Cerebellar cortex (tissue), 1 donor: ENCODE data around the gene SIX4.

Experiments
- DNase-seq: peaks from one replicate; pipeline ENCODE4 v3.0.0-alpha.2; 2015; ENCODE audit warnings: low spot score

Gene SIX4

DNA sequence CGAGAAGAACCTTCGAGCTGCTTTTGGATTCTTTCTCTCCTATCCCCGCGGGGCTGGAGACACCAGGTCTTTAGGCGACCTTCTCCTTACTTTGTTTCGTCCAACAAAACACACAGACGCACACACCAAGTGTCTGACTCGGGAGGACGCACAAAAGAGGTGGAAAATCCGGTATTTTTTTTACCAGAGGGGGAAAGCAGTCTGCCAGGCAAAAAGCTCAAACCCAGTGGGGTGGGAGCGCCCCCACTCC is 2.1 kb downstream of the SIX4 start:
- DNase-seq: no peak

GRCh38 chr14:60721326-60722106 is 2.6 kb downstream of the SIX4 start:
- peak; percentile 52 for DNase-seq

DNA sequence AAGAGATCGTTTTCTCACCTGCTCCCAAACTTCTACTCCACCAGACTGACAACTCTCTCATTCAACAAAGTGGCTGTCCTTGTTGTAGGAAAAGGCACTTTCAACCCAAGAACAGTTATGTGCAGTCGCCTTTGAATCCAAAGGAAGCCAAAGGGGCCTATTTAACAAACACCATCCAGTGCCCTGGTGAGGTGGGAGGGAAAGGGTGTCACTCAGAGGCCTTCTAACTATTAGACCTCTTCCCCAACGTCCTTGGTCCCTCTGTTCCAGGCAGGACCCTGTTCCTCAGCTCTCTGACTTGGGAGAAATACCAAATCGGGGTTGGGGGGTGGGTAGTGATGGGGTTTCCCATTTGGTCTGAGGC is 3.2 kb downstream of the SIX4 start:
- DNase-seq: peak; percentile 16

DNA sequence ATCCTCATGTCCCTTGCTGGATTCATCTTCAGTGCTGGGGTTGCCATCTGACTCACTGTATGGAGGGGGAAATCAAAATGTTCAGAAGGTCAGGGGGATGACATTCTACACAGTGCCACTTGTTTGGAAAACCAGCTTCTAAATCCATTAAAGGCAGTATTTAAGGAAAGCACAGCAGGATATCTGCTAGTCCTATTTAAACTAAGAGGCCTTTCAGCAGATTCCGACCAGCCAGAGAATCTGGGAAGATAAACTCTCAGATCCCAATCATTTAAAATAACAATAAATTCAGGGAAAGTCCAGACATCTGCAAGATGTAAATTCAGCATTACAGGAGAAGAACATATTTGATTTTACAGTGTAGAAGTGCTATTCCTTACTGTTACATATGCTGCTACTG is 3.8 kb downstream of the SIX4 start:
- no peak for DNase-seq

- no peak for DNase-seq
These were observed 10.6 kb downstream of the SIX4 start for GRCh38 chr14:60713513-60713912.

DNA sequence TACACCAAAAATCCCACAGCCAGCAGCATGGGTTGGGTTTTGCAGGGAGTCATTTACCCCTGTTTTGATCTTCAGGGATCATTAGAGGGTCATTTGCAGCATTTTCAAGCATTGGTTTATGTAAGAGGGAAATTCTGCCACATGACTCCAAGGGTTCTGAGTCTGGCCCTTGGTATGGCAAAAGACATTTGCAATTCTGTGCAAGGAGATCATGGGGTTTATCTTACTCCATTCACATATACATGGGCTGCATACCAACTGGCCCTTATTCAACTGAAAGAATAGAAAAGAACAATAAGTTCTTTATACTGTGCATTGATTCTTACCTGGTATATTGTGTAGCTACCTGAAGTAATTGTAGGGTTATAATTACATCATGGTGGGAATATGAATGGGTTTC is 13.7 kb downstream of the SIX4 start:
- DNase-seq: no peak

- no peak for DNase-seq
These were observed 16.3 kb downstream of the SIX4 start for GRCh38 chr14:60707858-60708257.

DNA sequence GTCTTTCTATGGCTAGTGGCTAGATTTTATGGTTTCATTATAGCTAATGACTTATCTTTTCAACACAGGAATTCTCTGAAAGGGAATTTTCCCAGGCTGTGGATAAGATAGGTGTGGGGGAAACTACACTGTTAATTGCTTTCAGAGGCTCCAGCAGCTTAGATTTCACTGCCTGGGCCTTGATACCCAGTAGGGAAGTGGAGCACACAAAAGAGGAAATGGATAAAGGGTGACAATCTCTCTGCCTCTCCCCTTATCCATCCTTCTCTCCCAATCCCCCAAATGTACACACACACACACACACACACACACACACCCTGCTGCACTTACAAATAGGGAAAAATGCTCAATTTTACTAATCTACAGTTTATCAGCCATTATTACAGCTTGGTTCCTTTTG is 19.1 kb downstream of the SIX4 start:
- DNase-seq: no peak

GRCh38 chr14:60700598-60700997 is 23.6 kb downstream of the SIX4 start:
- no peak for DNase-seq

GRCh38 chr14:60695327-60695726 is 28.8 kb downstream of the SIX4 start:
- DNase-seq: no peak

DNA sequence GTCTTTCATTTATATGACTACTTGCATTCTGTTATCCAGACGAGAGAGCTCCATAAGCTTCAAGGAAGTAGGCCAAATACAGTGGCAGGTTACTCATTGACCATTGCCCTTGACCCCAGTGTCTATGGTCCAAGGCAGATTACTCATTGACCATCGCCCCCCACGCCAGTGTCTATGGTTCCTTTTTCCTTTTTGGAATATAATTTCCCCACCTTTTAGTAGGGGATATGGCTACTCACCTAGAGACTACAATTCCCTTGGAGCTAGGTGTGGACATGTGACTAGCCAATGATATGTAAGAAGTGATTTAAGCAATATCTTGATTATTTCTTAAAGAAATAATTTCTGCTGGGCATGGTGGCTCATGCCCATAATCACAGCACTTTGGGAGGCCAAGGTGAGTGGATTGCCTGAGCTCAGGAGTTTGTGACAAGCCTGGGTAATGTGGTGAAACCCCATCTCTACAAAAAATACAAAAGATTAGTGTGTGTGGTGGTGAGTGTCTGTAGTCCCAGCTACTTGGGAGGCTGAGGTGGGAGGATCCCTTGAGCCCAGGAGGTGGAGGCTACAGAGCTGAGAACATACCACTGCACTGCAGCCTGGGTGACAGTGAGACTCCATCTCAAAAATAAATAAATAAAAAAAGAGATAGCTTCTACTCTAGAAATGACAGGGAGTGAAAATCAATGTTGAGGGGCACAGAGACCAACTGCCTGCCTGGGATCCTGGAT is 32.6 kb downstream of the SIX4 start:
- DNase-seq: no peak

- DNase-seq: no peak
These were observed 37.3 kb downstream of the SIX4 start for GRCh38 chr14:60686865-60687264.

- DNase-seq: no peak
These were observed 39.9 kb downstream of the SIX4 start for GRCh38 chr14:60684203-60684602.

DNA sequence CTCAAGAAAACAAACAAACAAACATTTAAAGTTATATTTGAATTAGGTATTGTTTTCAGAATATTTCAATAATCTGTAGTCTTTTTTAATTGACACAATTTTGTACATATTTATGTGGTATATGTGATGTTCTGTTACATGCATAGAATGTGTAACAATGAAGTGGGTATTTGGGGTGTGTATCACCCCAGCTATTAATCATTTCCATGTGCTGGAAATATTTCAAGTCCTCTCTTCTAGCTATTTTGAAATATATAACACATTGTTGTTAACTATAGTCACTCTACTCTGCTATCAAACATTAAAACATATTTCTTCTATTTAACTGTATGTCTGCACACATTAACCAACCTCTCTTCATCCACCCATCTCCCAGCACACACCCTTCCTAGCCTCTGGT is 42.9 kb downstream of the SIX4 start:
- DNase-seq: no peak

GRCh38 chr14:60680511-60680910 is 43.6 kb downstream of the SIX4 start:
- no peak for DNase-seq

DNA sequence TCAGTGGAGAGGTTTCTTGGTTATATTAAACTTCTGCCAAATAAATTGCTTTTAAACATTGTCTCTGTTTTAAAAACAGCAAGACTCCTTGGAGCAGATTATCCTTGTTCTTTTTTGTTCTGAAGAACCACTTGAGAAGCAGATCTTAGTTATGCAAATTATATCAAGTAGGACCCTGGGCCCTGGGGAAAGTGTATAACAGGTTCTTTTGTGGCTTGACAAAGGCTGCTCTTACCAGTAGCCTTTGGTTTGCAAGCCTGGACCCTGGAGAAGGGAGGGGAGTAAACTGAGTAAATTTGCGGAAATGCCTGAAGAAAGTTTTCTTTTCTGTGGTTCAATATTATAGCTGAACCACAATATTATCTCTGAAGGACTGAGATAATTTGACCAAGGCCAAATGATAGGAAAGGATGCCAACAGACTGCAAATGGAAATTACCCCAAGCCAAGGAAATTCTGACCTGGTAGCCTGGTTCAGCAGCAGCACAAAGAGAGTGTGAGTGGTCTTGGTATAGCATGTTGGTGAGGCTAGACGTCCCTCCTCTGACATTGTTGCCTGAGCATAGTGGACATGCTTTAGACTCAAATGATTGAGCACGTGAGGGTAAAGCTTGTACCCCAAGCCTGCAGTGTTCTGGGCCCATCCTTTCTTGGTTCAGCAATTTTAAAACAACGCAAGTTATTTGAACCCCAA is 44.4 kb downstream of the SIX4 start:
- DNase-seq: no peak

- DNase-seq: no peak
These were observed 46.5 kb downstream of the SIX4 start for GRCh38 chr14:60677701-60678100.

- no peak for DNase-seq
These were observed 53.2 kb downstream of the SIX4 start for GRCh38 chr14:60670989-60671388.

DNA sequence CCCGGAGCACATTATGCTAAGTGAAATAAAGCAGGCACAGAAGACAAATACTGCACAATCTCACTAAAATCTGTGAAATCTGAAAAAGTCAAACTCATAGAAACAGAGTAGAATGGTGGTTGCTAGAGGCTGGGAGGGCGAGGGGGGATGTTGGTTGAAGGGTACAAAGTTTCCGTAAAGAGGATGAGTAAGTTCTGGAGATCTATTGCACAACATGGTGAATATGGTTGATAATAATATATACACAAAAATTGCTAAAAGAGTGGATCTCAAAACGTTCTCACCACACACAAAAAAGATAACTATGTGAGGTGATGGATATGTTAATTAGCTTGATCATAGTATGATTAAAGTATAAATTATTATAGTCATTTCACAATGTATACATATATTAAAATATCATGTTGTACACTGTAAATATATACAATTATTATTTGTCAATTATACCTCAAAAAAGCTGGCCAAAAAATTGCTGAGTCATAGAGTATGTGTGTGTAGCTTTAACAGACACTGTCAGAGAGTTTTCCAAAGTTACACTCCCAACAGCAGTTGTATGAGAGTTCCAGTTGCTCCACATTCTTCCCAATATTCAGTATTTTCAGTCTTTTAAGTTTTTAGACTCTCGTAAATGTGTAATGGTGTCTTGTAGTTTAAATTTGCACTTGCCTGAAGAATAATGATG is 55.6 kb downstream of the SIX4 start:
- DNase-seq: no peak

GRCh38 chr14:60665177-60665550 is 59.0 kb downstream of the SIX4 start:
- DNase-seq: no peak

DNA sequence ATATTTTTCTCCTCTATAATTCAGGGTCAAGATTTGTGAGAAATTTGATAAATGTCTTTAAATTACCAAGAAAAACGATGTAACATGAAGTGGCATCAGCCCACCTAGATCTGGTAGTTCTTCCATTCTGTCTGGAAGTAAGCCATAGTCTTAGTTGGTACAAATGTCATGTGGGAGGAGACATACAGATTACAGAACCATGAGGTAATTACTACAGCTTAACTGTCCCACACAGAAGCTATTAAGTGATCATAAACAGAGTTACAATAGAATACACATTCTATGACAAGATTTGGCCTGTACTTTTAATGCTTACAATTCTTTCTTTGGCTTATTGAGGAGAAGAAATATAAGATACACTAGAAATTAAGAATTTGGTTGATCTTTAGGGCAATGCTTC is 61.2 kb downstream of the SIX4 start:
- no peak for DNase-seq

GRCh38 chr14:60661721-60662120 is 62.4 kb downstream of the SIX4 start:
- no peak for DNase-seq
